Calu3 (cell line): Measurements from ENCODE around the gene CHADL. TPM values are rescaled to one million over a fixed set of nuclear protein-coding genes. Genes with fewer than 3 reads are reported as not detected.

Experiments used
- BruUV-seq: library from RNA; stranded (reverse); fragments of 400-500 nt; replicated peaks from 2 replicates; lab custom pipeline; 2021; lab: Mats Ljungman, UMichigan
- CTCF ChIA-PET: fragments of 300-600 bp; sonication (Branson Sonifier 250); formaldehyde crosslinking; loops from one replicate; lab custom pipeline; 2022; ENCODE audit warnings: antibody characterized with exemption; lab: Charles Lee
- DNase-seq: peaks from one replicate; pipeline ENCODE4 v3.0.0; 2022
- H3K27ac Mint-ChIP-seq: one replicate; pipeline ENCODE4 v1.8.0; 2022; ENCODE audit warnings: mixed read lengths; ENCODE audit not compliant: unreplicated experiment
- H3K27me3 Mint-ChIP-seq: one replicate; pipeline ENCODE4 v1.8.0; 2022; ENCODE audit warnings: mixed read lengths; ENCODE audit not compliant: unreplicated experiment
- H3K36me3 Mint-ChIP-seq: one replicate; pipeline ENCODE4 v1.8.0; 2022; ENCODE audit warnings: mild to moderate bottlenecking, moderate library complexity, mixed read lengths; ENCODE audit not compliant: insufficient read depth, unreplicated experiment
- H3K4me1 Mint-ChIP-seq: one replicate; pipeline ENCODE4 v1.8.0; 2022; ENCODE audit warnings: mild to moderate bottlenecking, low read depth, mixed read lengths; ENCODE audit not compliant: unreplicated experiment
- H3K4me3 Mint-ChIP-seq: one replicate; pipeline ENCODE4 v1.8.0; 2022; ENCODE audit warnings: mild to moderate bottlenecking, low read depth, moderate library complexity, mixed read lengths; ENCODE audit not compliant: unreplicated experiment
- H3K9me3 Mint-ChIP-seq: one replicate; pipeline ENCODE4 v1.8.0; 2022; ENCODE audit warnings: low read depth, mixed read lengths; ENCODE audit not compliant: unreplicated experiment
- CTCF ChIP-seq: fragments of 200-600 bp; IDR thresholded peaks from one replicate; pipeline ENCODE4 v1.8.0; 2022; ENCODE audit warnings: antibody characterized with exemption; ENCODE audit not compliant: unreplicated experiment
- intact Hi-C: fragments of 100-400 bp; cut with micrococcal nuclease; formaldehyde crosslinking; loops from one replicate; pipeline ENCODE4 v1.10.0; 2022; ENCODE audit not compliant: unreplicated experiment
- total RNA-seq: library from RNA; stranded (reverse); gene quantifications from 2 replicates; pipeline ENCODE4 v1.2.3, GENCODE V29; 2022

CHADL gene
- total RNA-seq, 1 experiment from 2014 or later: 0.73 TPM

- peaks cover 27% of the 10 kb centered on the region for H3K36me3 Mint-ChIP-seq
- CTCF ChIA-PET: interaction anchor here (0.6 to 1.5 kb wide), 6 partner anchors 8 to 514 kb away, joined by 3 to 8 read pairs (median 4); partner anchors contain the start of gene ZC3H7B
- H3K27me3 Mint-ChIP-seq: peaks cover under 1% of the 10 kb centered on the region
- peak; percentile 66 for DNase-seq
- peak overlapping the region; percentile 0 for H3K27ac Mint-ChIP-seq
- peaks cover 30% of the 10 kb centered on the region for H3K4me1 Mint-ChIP-seq
- BruUV-seq: no TSS peak
- H3K9me3 Mint-ChIP-seq: no peaks in the 10 kb centered on the region
- H3K4me3 Mint-ChIP-seq: peak overlapping the region; percentile 87
- intact Hi-C loops: no loop called here
- TF ChIP-seq CTCF: no peak
Observed at GRCh38 chr22:41198027-41198580, 42.6 kb downstream of the CHADL start.

DNA sequence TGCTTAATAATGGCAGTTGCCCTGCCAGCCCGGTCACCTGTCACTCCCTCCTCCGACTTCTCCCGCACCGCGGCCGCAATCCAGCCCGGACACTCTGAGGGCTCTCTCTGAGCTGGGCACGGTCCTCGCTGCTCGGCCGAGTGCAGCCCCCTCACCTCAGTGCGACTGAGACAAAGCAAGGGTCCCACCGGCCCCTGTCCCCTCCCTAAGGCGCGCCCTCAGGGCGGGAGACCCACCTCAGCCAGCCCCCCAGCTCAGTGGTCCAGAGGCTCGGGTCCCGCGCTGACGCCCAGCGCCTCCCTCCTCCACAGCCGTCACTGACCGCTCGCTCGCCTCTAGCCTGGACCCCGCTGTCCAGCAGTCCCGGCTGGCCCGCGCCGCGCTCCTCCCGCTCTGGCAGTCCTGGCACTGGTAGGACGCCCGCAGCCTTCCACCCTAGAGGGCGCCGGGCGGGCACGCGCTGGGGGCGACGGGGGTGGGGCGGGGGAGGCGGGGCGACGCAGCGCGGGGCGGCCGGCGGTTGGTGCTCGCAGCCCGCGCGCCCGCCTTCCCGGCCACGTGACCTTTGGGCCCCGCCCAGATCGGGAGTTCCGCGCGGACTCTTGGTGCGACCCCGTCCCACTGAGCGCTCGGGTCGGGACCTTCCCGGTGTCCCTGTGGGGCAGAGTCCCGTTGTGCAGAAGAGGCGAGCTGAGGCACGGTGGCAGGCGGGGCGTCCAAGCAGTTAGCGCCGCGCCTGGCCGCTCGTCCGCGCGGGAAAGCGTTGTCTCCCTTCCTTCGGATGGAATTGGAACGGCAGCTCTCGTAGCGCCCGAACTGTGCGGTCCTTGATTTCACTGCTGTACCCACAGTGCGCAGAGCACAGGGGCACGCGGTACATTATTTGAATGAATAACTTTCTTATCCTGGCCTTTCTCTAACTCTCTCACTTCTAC lies 43.4 kb downstream of the CHADL start:
- CTCF ChIA-PET: interaction anchor here (0.5 to 1.5 kb wide), 5 partner anchors 7 to 202 kb away, joined by 3 to 8 read pairs (median 5); partner anchors contain the start of gene ZC3H7B
- Mint-ChIP-seq H3K9me3 (no peaks in the 10 kb centered on the region), H3K27me3 (no peaks in the 10 kb centered on the region), H3K36me3 (peaks cover 27% of the 10 kb centered on the region), H3K4me1 (peaks cover 30% of the 10 kb centered on the region), H3K27ac (peak overlapping the region; percentile 0), H3K4me3 (peak overlapping the region; percentile 87)
- DNase-seq: peak; percentile 84
- no TSS peak for BruUV-seq
- intact Hi-C loops: no loop called here
- TF ChIP-seq CTCF: no peak

- peaks cover 17% of the 10 kb centered on the region for H3K36me3 Mint-ChIP-seq
- CTCF ChIA-PET: no interaction called here
- peaks cover 12% of the 10 kb centered on the region for H3K4me1 Mint-ChIP-seq
- DNase-seq: no peak
- H3K9me3 Mint-ChIP-seq: no peaks in the 10 kb centered on the region
- no peak overlapping the region for H3K27ac Mint-ChIP-seq
- no peaks in the 10 kb centered on the region for H3K27me3 Mint-ChIP-seq
- H3K4me3 Mint-ChIP-seq: no peak overlapping the region
- no peak for TF ChIP-seq CTCF
- BruUV-seq: no TSS peak
- intact Hi-C loops: no loop called here
Observed at GRCh38 chr22:41193829-41194228, 46.9 kb downstream of the CHADL start.

DNA sequence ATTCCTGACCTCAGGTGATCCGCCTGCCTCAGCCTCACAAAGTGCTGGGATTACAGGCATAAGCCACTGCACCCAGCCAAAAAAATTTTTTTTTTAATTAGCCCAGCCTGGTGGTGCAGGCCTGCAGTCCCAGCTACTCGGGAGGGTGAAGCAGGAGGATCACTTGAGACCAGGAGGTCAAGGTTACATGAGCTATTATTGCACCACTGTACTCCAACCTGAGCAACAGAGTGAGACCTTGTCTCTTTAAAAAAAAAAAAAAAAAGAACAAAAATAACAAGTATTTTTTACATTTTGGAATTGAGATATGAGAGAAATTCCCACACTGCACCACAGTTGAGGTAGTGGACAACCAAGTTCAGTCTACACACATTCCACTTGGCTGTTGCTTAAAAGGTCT lies 49.3 kb downstream of the CHADL start:
- Mint-ChIP-seq H3K4me3 (no peak overlapping the region), H3K36me3 (no peaks in the 10 kb centered on the region), H3K27ac (no peak overlapping the region), H3K9me3 (no peaks in the 10 kb centered on the region), H3K4me1 (no peaks in the 10 kb centered on the region), H3K27me3 (no peaks in the 10 kb centered on the region)
- BruUV-seq: no TSS peak
- CTCF ChIA-PET: interaction anchor here (0.6 kb wide), 1 partner anchor 11 kb away, joined by 5 read pairs; no protein-coding TSS in a partner anchor
- intact Hi-C loops: no loop called here
- no peak for TF ChIP-seq CTCF
- DNase-seq: no peak
